ENCODE results near the gene TMOD2. TPM values are rescaled to one million over a fixed set of nuclear protein-coding genes. Genes with fewer than 3 reads are reported as not detected.
A peak's percentile ranks its signal among the peaks of the same experiment; 100 is the strongest.

TMOD2 gene
- total RNA-seq, 1 experiment from 2014 or later, result 5.7 TPM

- intact Hi-C loops (cut with micrococcal nuclease), result no loop called here
- Histone ChIP-seq H3K36me3 (ENCODE audit: control insufficient read depth in 1 of 2, insufficient read depth in 2 of 2, low read length in 2 of 2) (no peaks in the 10 kb centered on the region), H2AFZ (ENCODE audit: low read depth, low read length, poor library complexity, severe bottlenecking) (no peak overlapping the region), H3K4me1 (ENCODE audit: control insufficient read depth in 1 of 2, insufficient read depth in 2 of 2, low read length in 2 of 2) (no peaks in the 10 kb centered on the region), H3K79me2 (ENCODE audit: insufficient read depth, low read length) (no peaks in the 10 kb centered on the region), H4K20me1 (ENCODE audit: insufficient read depth) (no peaks in the 10 kb centered on the region), H3K27me3 (ENCODE audit: insufficient read depth, low read length) (no peaks in the 10 kb centered on the region), H3K9me2 (ENCODE audit: insufficient read depth) (no peaks in the 10 kb centered on the region), H3K27ac (ENCODE audit: low read depth, low read length) (no peak overlapping the region), H3K9me3 (ENCODE audit: control insufficient read depth in 1 of 2, insufficient read depth in 1 of 2, low read depth in 1 of 2, low read length in 2 of 2) (no peaks in the 10 kb centered on the region), H3K4me2 (ENCODE audit: low read length) (no peak overlapping the region), H3K4me3 (replicated peaks in 1 of 2; ENCODE audit: low read depth in 1 of 2, low read length in 2 of 2) (no peak overlapping the region), H3K9ac (ENCODE audit: low read length) (no peak overlapping the region)
- TF ChIP-seq ZNF274 (IDR thresholded peaks at IDR 0.05; ENCODE audit: low read depth, low read length) (no peak), CTCF (IDR thresholded peaks at IDR 0.05 in 2 of 3, conservative IDR thresholded peaks at IDR 0.05 in 1 of 3; ENCODE audit: borderline replicate concordance in 1 of 3, insufficient read depth in 1 of 3, low read depth in 2 of 3, low read length in 2 of 3) (peak; percentile 5 to 40 (median 36); a peak in 3 of 6 replicates)
- ChIA-PET POLR2A (no interaction called here), RAD21 (ENCODE audit: low non-redundant PET in 1 of 2, low total read pairs in 2 of 2, uncharacterized antibody in 2 of 2, unreplicated experiment in 2 of 2) (no interaction called here), CTCF (no interaction called here)
- BruUV-seq (replicated peaks), result no TSS peak
- peak; percentile 53 for ATAC-seq
- DNase-seq (ENCODE audit: low read depth, low spot score), result no peak
Observed at GRCh38 chr15:51759557-51760070, 8.2 kb downstream of the TMOD2 start.

- Histone ChIP-seq H2AFZ (ENCODE audit: low read depth, low read length, poor library complexity, severe bottlenecking) (no peak overlapping the region), H3K79me2 (ENCODE audit: insufficient read depth, low read length) (no peaks in the 10 kb centered on the region), H3K9me2 (ENCODE audit: insufficient read depth) (no peaks in the 10 kb centered on the region), H3K27ac (ENCODE audit: low read depth, low read length) (no peak overlapping the region), H3K4me1 (ENCODE audit: control insufficient read depth in 1 of 2, insufficient read depth in 2 of 2, low read length in 2 of 2) (no peaks in the 10 kb centered on the region), H3K4me3 (replicated peaks in 1 of 2; ENCODE audit: low read depth in 1 of 2, low read length in 2 of 2) (no peak overlapping the region), H3K27me3 (ENCODE audit: insufficient read depth, low read length) (no peaks in the 10 kb centered on the region), H3K4me2 (ENCODE audit: low read length) (no peak overlapping the region), H4K20me1 (ENCODE audit: insufficient read depth) (no peaks in the 10 kb centered on the region), H3K9me3 (ENCODE audit: control insufficient read depth in 1 of 2, insufficient read depth in 1 of 2, low read depth in 1 of 2, low read length in 2 of 2) (no peaks in the 10 kb centered on the region), H3K36me3 (ENCODE audit: control insufficient read depth in 1 of 2, insufficient read depth in 2 of 2, low read length in 2 of 2) (no peaks in the 10 kb centered on the region), H3K9ac (ENCODE audit: low read length) (no peak overlapping the region)
- POLR2A ChIA-PET, result no interaction called here
- DNase-seq (ENCODE audit: low read depth, low spot score) (no peak), ATAC-seq (no peak)
- intact Hi-C loops (cut with micrococcal nuclease), result no loop called here
- RAD21 ChIA-PET (ENCODE audit: low non-redundant PET in 1 of 2, low total read pairs in 2 of 2, uncharacterized antibody in 2 of 2, unreplicated experiment in 2 of 2), result no interaction called here
- BruUV-seq (replicated peaks), result no TSS peak
- CTCF ChIA-PET, result interaction anchor here (1.0 to 1.6 kb wide), 2 partner anchors 16 to 110 kb away, joined by 5 to 6 read pairs; no protein-coding TSS in a partner anchor
- TF ChIP-seq EGR1 (IDR thresholded peaks at IDR 0.05; ENCODE audit: low read depth) (no peak), JUND (IDR thresholded peaks at IDR 0.05) (no peak), ELF1 (IDR thresholded peaks at IDR 0.05; ENCODE audit: borderline replicate concordance, low read depth) (no peak), ZBTB33 (IDR thresholded peaks at IDR 0.05; ENCODE audit: extremely low read depth, insufficient replicate concordance, low read length) (no peak), POLR2AphosphoS5 (IDR thresholded peaks at IDR 0.05; ENCODE audit: low read depth, low read length) (no peak), ZNF274 (IDR thresholded peaks at IDR 0.05; ENCODE audit: low read depth, low read length) (no peak), ZFX (IDR thresholded peaks at IDR 0.05) (no peak), EZH2 (IDR thresholded peaks at IDR 0.05) (no peak), FOSL1 (IDR thresholded peaks at IDR 0.05; ENCODE audit: low read depth) (no peak), YY1 (IDR thresholded peaks at IDR 0.05; ENCODE audit: extremely low read depth, insufficient replicate concordance, low read depth, low read length) (no peak), CEBPB (IDR thresholded peaks at IDR 0.05; ENCODE audit: low read depth) (no peak), SIN3A (IDR thresholded peaks at IDR 0.05; ENCODE audit: low read depth) (no peak), RAD21 (IDR thresholded peaks at IDR 0.05; ENCODE audit: low read depth) (no peak), ATF3 (IDR thresholded peaks at IDR 0.05) (no peak), POLR2A (IDR thresholded peaks at IDR 0.05; ENCODE audit: borderline replicate concordance, extremely low read depth, insufficient read depth, insufficient read length) (no peak), TCF7L2 (IDR thresholded peaks at IDR 0.05; ENCODE audit: borderline replicate concordance, extremely low read depth, insufficient read depth, insufficient read length) (no peak)
- TF ChIP-seq, protein P1, sequence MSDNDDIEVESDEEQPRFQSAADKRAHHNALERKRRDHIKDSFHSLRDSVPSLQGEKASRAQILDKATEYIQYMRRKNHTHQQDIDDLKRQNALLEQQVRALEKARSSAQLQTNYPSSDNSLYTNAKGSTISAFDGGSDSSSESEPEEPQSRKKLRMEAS (IDR thresholded peaks at IDR 0.05), result no peak
Observed at GRCh38 chr15:51760805-51761204, 9.4 kb downstream of the TMOD2 start.
